Endodermal cell (in vitro differentiated cells): ENCODE data around the gene NCKAP5. TPM values are rescaled to one million over a fixed set of nuclear protein-coding genes. Genes with fewer than 3 reads are reported as not detected.

Experiments
- DNase-seq: peaks from one replicate; pipeline ENCODE4 v3.0.0-alpha.2; 2017
- H3K27ac ChIP-seq: 2 replicates; pipeline ENCODE4 v1.5.1; 2013; ENCODE audit warnings: mild to moderate bottlenecking, low read depth, low read length, moderate library complexity
- H3K27me3 ChIP-seq: 2 replicates; pipeline ENCODE4 v1.6.1; 2013; ENCODE audit warnings: mild to moderate bottlenecking, low read length, moderate library complexity; ENCODE audit not compliant: insufficient read depth, control insufficient read depth, poor library complexity, severe bottlenecking
- H3K36me3 ChIP-seq: 2 replicates; pipeline ENCODE4 v1.7.0; 2013; ENCODE audit warnings: mild to moderate bottlenecking, low read length, moderate library complexity; ENCODE audit not compliant: control insufficient read depth, insufficient read depth
- H3K4me1 ChIP-seq: one replicate; pipeline ENCODE4 v1.7.0; 2013; ENCODE audit warnings: low read length; ENCODE audit not compliant: control insufficient read depth, insufficient read depth
- H3K4me3 ChIP-seq: 2 replicates; pipeline ENCODE4 v1.5.1; 2013; ENCODE audit warnings: mild to moderate bottlenecking, low read length, moderate library complexity
- H3K9ac ChIP-seq: 2 replicates; pipeline ENCODE4 v1.6.1; 2013; ENCODE audit warnings: mild to moderate bottlenecking, low read length, moderate library complexity; ENCODE audit not compliant: poor library complexity, severe bottlenecking; ENCODE audit errors: extremely low read depth
- H3K9me3 ChIP-seq: 2 replicates; pipeline ENCODE4 v1.6.1; 2013; ENCODE audit warnings: mild to moderate bottlenecking, low read length, moderate library complexity; ENCODE audit not compliant: control insufficient read depth
- H3K27ac Mint-ChIP-seq: 2 replicates; pipeline ENCODE4 v1.8.0; 2020; ENCODE audit warnings: mixed read lengths
- H3K27me3 Mint-ChIP-seq: 2 replicates; pipeline ENCODE4 v1.8.0; 2021; ENCODE audit warnings: mild to moderate bottlenecking, mixed read lengths; ENCODE audit not compliant: insufficient read depth
- H3K36me3 Mint-ChIP-seq: 2 replicates; pipeline ENCODE4 v1.8.0; 2020; ENCODE audit warnings: low read depth, mixed read lengths
- H3K4me1 Mint-ChIP-seq: 2 replicates; pipeline ENCODE4 v1.8.0; 2020; ENCODE audit warnings: mixed read lengths
- H3K4me3 Mint-ChIP-seq: 2 replicates; pipeline ENCODE4 v1.8.0; 2020; ENCODE audit warnings: mild to moderate bottlenecking, moderate library complexity, mixed read lengths
- H3K9me3 Mint-ChIP-seq: 2 replicates; pipeline ENCODE4 v1.8.0; 2020; ENCODE audit warnings: mild to moderate bottlenecking, mixed read lengths
- WGBS, 2 experiments: methylation state at CpG; one replicate each; pipeline versions ENCODE4 v1.1.5 to v1.1.7; 2013; ENCODE audit warnings: missing lambda C conversion rate in 2 of 2, mixed read lengths in 1 of 2; ENCODE audit not compliant: insufficient coverage in 1 of 2, insufficient read length in 1 of 2; 5-methylcytosine and 5-hydroxymethylcytosine counted together
- total RNA-seq, 2 donors: library from RNA; stranded (reverse); fragmentation: NEBNext Ultra II Directional in 1 of 2; extraction: Animal tissue kit (Norgen Biotek cat#: 25700) in 1 of 2; gene quantifications; 2 replicates in 1 of 2; 3 replicates in 1 of 2; pipeline ENCODE4 v1.2.1, GENCODE V29; 2021
- TF ChIP-seq, protein P1 (sequence below): fragments of 200-600 bp; sonication (generic); conservative IDR thresholded peaks from 2 replicates; pipeline ENCODE4 v1.5.0; 2021; ENCODE audit warnings: antibody characterized with exemption, mild to moderate bottlenecking

The NCKAP5 gene
- total RNA-seq, 2 donors from 2014 or later: 0.58 to 0.92 TPM

GRCh38 chr2:132725748-132726147, 842.5 kb downstream of the NCKAP5 start:
- no peaks in the 10 kb centered on the region for H3K4me1 Mint-ChIP-seq
- H3K36me3 ChIP-seq: no peaks in the 10 kb centered on the region
- no peak overlapping the region for H3K4me3 Mint-ChIP-seq
- no peaks in the 10 kb centered on the region for H3K36me3 Mint-ChIP-seq
- H3K9me3 ChIP-seq: no peaks in the 10 kb centered on the region
- H3K9me3 Mint-ChIP-seq: no peaks in the 10 kb centered on the region
- no peak for DNase-seq
- no peak overlapping the region for H3K27ac Mint-ChIP-seq
- H3K4me3 ChIP-seq: no peak overlapping the region
- no peaks in the 10 kb centered on the region for H3K27me3 ChIP-seq
- 94 to 98% methylated on average over 9 of the region's 9 CpGs for WGBS, 2 experiments
- H3K27ac ChIP-seq: no peak overlapping the region
- peaks cover 2% of the 10 kb centered on the region for H3K27me3 Mint-ChIP-seq
- no peak overlapping the region for H3K9ac ChIP-seq
- TF ChIP-seq, protein P1, sequence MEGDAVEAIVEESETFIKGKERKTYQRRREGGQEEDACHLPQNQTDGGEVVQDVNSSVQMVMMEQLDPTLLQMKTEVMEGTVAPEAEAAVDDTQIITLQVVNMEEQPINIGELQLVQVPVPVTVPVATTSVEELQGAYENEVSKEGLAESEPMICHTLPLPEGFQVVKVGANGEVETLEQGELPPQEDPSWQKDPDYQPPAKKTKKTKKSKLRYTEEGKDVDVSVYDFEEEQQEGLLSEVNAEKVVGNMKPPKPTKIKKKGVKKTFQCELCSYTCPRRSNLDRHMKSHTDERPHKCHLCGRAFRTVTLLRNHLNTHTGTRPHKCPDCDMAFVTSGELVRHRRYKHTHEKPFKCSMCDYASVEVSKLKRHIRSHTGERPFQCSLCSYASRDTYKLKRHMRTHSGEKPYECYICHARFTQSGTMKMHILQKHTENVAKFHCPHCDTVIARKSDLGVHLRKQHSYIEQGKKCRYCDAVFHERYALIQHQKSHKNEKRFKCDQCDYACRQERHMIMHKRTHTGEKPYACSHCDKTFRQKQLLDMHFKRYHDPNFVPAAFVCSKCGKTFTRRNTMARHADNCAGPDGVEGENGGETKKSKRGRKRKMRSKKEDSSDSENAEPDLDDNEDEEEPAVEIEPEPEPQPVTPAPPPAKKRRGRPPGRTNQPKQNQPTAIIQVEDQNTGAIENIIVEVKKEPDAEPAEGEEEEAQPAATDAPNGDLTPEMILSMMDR: no peak
- no peaks in the 10 kb centered on the region for H3K4me1 ChIP-seq

GRCh38 chr2:132725148-132725547, 843.1 kb downstream of the NCKAP5 start:
- no peaks in the 10 kb centered on the region for H3K4me1 Mint-ChIP-seq
- TF ChIP-seq, protein P1: no peak
- H3K4me3 Mint-ChIP-seq: no peak overlapping the region
- no peak for DNase-seq
- H3K4me3 ChIP-seq: no peak overlapping the region
- no peaks in the 10 kb centered on the region for H3K36me3 Mint-ChIP-seq
- 82% methylated on average over 1 of the region's 1 CpG; no CpG with 5 or more reads in 1 of the 2 experiments for WGBS, 2 experiments
- no peaks in the 10 kb centered on the region for H3K9me3 Mint-ChIP-seq
- H3K27ac ChIP-seq: no peak overlapping the region
- H3K36me3 ChIP-seq: no peaks in the 10 kb centered on the region
- no peaks in the 10 kb centered on the region for H3K9me3 ChIP-seq
- no peaks in the 10 kb centered on the region for H3K27me3 ChIP-seq
- no peak overlapping the region for H3K9ac ChIP-seq
- H3K4me1 ChIP-seq: no peaks in the 10 kb centered on the region
- peaks cover 2% of the 10 kb centered on the region for H3K27me3 Mint-ChIP-seq
- no peak overlapping the region for H3K27ac Mint-ChIP-seq

- Histone ChIP-seq H3K9me3 (no peaks in the 10 kb centered on the region), H3K4me1 (no peaks in the 10 kb centered on the region), H3K9ac (no peak overlapping the region), H3K27me3 (no peaks in the 10 kb centered on the region), H3K4me3 (no peak overlapping the region), H3K27ac (no peak overlapping the region), H3K36me3 (no peaks in the 10 kb centered on the region)
- H3K36me3 Mint-ChIP-seq: no peaks in the 10 kb centered on the region
- no peaks in the 10 kb centered on the region for H3K9me3 Mint-ChIP-seq
- DNase-seq: no peak
- TF ChIP-seq, protein P1: no peak
- H3K4me3 Mint-ChIP-seq: no peak overlapping the region
- no peak overlapping the region for H3K27ac Mint-ChIP-seq
- no peaks in the 10 kb centered on the region for H3K4me1 Mint-ChIP-seq
- H3K27me3 Mint-ChIP-seq: peaks cover 2% of the 10 kb centered on the region
- WGBS, 2 experiments: 93 to 100% methylated on average over 2 of the region's 2 CpGs
These were observed 846.3 kb downstream of the NCKAP5 start for GRCh38 chr2:132721938-132722337.
